ENCODE measurements around the gene DHCR24.

- no peak for TF ChIP-seq CTCF (optimal IDR thresholded peaks at IDR 0.05 in 1 of 3, IDR thresholded peaks at IDR 0.05 in 1 of 3, conservative IDR thresholded peaks at IDR 0.05 in 1 of 3; ENCODE audit: extremely low read depth in 1 of 3, insufficient read depth in 2 of 3, low read length in 3 of 3)
- no peak for TF ChIP-seq EZH2 (IDR thresholded peaks at IDR 0.05; ENCODE audit: low read length)
Observed at GRCh38 chr1:54833121-54833520, 53.9 kb downstream of the DHCR24 start.

Measured in keratinocyte (primary cell).